H9 (cell line): ENCODE measurements around the gene SPAG6. TPM values are rescaled to one million over a fixed set of nuclear protein-coding genes. Genes with fewer than 3 reads are reported as not detected.
A peak's percentile ranks its signal among the peaks of the same experiment; 100 is the strongest.

Experiments
- DNase-seq: peaks from one replicate; pipeline ENCODE4 v3.0.0-alpha.2; 2017
- H2AFZ ChIP-seq: one replicate; pipeline ENCODE4 v1.6.1; 2013; ENCODE audit warnings: mild to moderate bottlenecking, low read length, control low read depth, moderate library complexity
- H2AK5ac ChIP-seq: 2 replicates; pipeline ENCODE4 v1.6.1; 2013; ENCODE audit warnings: low read length, control low read depth, mixed read lengths; ENCODE audit not compliant: insufficient read length
- H2BK120ac ChIP-seq: one replicate; pipeline ENCODE4 v1.6.1; 2013; ENCODE audit warnings: low read depth, mild to moderate bottlenecking, low read length, control low read depth, inconsistent platforms; ENCODE audit not compliant: poor library complexity, severe bottlenecking
- H2BK12ac ChIP-seq: 2 replicates; pipeline ENCODE4 v1.6.1; 2013; ENCODE audit warnings: low read length, control low read depth, mixed read lengths, low read depth; ENCODE audit not compliant: insufficient read length
- H2BK15ac ChIP-seq: 2 replicates; pipeline ENCODE4 v1.6.1; 2013; ENCODE audit warnings: low read depth, low read length, control low read depth
- H2BK20ac ChIP-seq: one replicate; pipeline ENCODE4 v1.6.1; 2013; ENCODE audit warnings: low read depth, mild to moderate bottlenecking, low read length, control low read depth, inconsistent platforms; ENCODE audit not compliant: poor library complexity, severe bottlenecking
- H2BK5ac ChIP-seq: 2 replicates; pipeline ENCODE4 v1.6.1; 2013; ENCODE audit warnings: low read length, control low read depth, mixed read lengths; ENCODE audit not compliant: insufficient read length
- H3K14ac ChIP-seq: 2 replicates; pipeline ENCODE4 v1.6.1; 2013; ENCODE audit warnings: low read length, control low read depth; ENCODE audit not compliant: insufficient read depth
- H3K18ac ChIP-seq: 2 replicates; pipeline ENCODE4 v1.6.1; 2013; ENCODE audit warnings: low read depth, mild to moderate bottlenecking, mixed read lengths, low read length, control low read depth; ENCODE audit not compliant: insufficient read length
- H3K23ac ChIP-seq: 2 replicates; pipeline ENCODE4 v1.6.1; 2013; ENCODE audit warnings: low read length, control low read depth, mixed read lengths, low read depth; ENCODE audit not compliant: insufficient read length
- H3K23me2 ChIP-seq: 2 replicates; pipeline ENCODE4 v1.6.1; 2013; ENCODE audit warnings: low read depth, mild to moderate bottlenecking, mixed read lengths, low read length, control low read depth; ENCODE audit not compliant: insufficient read length, poor library complexity, severe bottlenecking
- H3K27ac ChIP-seq: 2 replicates; pipeline ENCODE4 v1.5.1; 2013; ENCODE audit warnings: low read length, control low read depth, mixed read lengths, low read depth; ENCODE audit not compliant: insufficient read length
- H3K27me3 ChIP-seq: 2 replicates; pipeline ENCODE4 v1.6.1; 2013; ENCODE audit warnings: low read length, control low read depth, inconsistent platforms; ENCODE audit not compliant: insufficient read depth
- H3K4ac ChIP-seq: 2 replicates; pipeline ENCODE4 v1.6.1; 2013; ENCODE audit warnings: low read depth, mild to moderate bottlenecking, control low read depth, inconsistent platforms, low read length, moderate library complexity
- H3K4me1 ChIP-seq: 2 replicates; pipeline ENCODE4 v1.6.1; 2013; ENCODE audit warnings: low read length, control low read depth, inconsistent platforms; ENCODE audit not compliant: insufficient read depth
- H3K4me2 ChIP-seq: 2 replicates; pipeline ENCODE4 v1.6.1; 2013; ENCODE audit warnings: low read length, control low read depth, mixed read lengths; ENCODE audit not compliant: insufficient read length, insufficient read depth
- H3K56ac ChIP-seq: 2 replicates; pipeline ENCODE4 v1.6.1; 2013; ENCODE audit warnings: low read depth, mild to moderate bottlenecking, mixed read lengths, low read length, control low read depth; ENCODE audit not compliant: insufficient read length
- H3K79me1 ChIP-seq: 2 replicates; pipeline ENCODE4 v1.6.1; 2013; ENCODE audit warnings: low read depth, mild to moderate bottlenecking, moderate library complexity, low read length, control low read depth, inconsistent platforms; ENCODE audit not compliant: insufficient read depth, poor library complexity, severe bottlenecking
- H3K79me2 ChIP-seq: 2 replicates; pipeline ENCODE4 v1.6.1; 2013; ENCODE audit warnings: low read length, control low read depth, inconsistent platforms; ENCODE audit not compliant: insufficient read depth
- H3K9ac ChIP-seq: 2 replicates; pipeline ENCODE4 v1.6.1; 2013; ENCODE audit warnings: low read length, control low read depth, mixed read lengths; ENCODE audit not compliant: insufficient read length; ENCODE audit errors: extremely low read depth
- H3K9me3 ChIP-seq: one replicate; pipeline ENCODE4 v1.6.1; 2013; ENCODE audit warnings: low read depth, low read length, inconsistent platforms; ENCODE audit not compliant: control insufficient read depth
- H3T11ph ChIP-seq: one replicate; pipeline ENCODE4 v1.6.1; 2013; ENCODE audit warnings: mild to moderate bottlenecking, low read length, control low read depth, inconsistent platforms
- H4K20me1 ChIP-seq: one replicate; pipeline ENCODE4 v1.6.1; 2013; ENCODE audit not compliant: control insufficient read depth, insufficient read length, insufficient read depth
- H4K5ac ChIP-seq: 2 replicates; pipeline ENCODE4 v1.6.1; 2013; ENCODE audit warnings: low read depth, mild to moderate bottlenecking, mixed read lengths, low read length, control low read depth; ENCODE audit not compliant: insufficient read length
- H4K8ac ChIP-seq: replicated peaks from 2 replicates; pipeline ENCODE4 v1.6.1; 2013; ENCODE audit warnings: low read length, control low read depth, mixed read lengths, low read depth; ENCODE audit not compliant: insufficient read length
- H4K91ac ChIP-seq: 2 replicates; pipeline ENCODE4 v1.6.1; 2013; ENCODE audit warnings: low read depth, mild to moderate bottlenecking, moderate library complexity, mixed read lengths, low read length, control low read depth; ENCODE audit not compliant: insufficient read length
- H3K27ac Mint-ChIP-seq, 3 experiments: 2 replicates in 2 of 3; 3 replicates in 1 of 3; pipeline ENCODE4 v1.8.0; 2020 to 2021; ENCODE audit warnings: mixed read lengths in 3 of 3, mild to moderate bottlenecking in 1 of 3, moderate library complexity in 1 of 3
- H3K27me3 Mint-ChIP-seq: 2 replicates; pipeline ENCODE4 v1.8.0; 2021; ENCODE audit warnings: low read depth, mild to moderate bottlenecking, moderate library complexity, mixed read lengths
- H3K36me3 Mint-ChIP-seq, 3 experiments: 2 replicates in 2 of 3; 3 replicates in 1 of 3; pipeline ENCODE4 v1.8.0; 2020 to 2021; ENCODE audit warnings: low read depth in 3 of 3, mixed read lengths in 3 of 3; ENCODE audit not compliant: insufficient read depth in 1 of 3
- H3K4me1 Mint-ChIP-seq, 2 experiments: 2 replicates each; pipeline ENCODE4 v1.8.0; 2020; ENCODE audit warnings: mixed read lengths in 2 of 2
- H3K4me3 Mint-ChIP-seq, 2 experiments: 2 replicates in 1 of 2; 3 replicates in 1 of 2; pipeline ENCODE4 v1.8.0; 2020 to 2021; ENCODE audit warnings: mild to moderate bottlenecking in 2 of 2, mixed read lengths in 2 of 2, moderate library complexity in 1 of 2
- H3K9me3 Mint-ChIP-seq, 2 experiments: 2 replicates in 1 of 2; 3 replicates in 1 of 2; pipeline ENCODE4 v1.8.0; 2020; ENCODE audit warnings: mild to moderate bottlenecking in 2 of 2, mixed read lengths in 2 of 2, moderate library complexity in 1 of 2
- WGBS: extraction: QIAGEN DNeasy Blood & Tissue Kit; methylation state at CpG from one replicate; pipeline ENCODE4 v1.1.7; 2013; ENCODE audit warnings: missing lambda C conversion rate, low lambda C conversion rate, mixed read lengths; ENCODE audit not compliant: insufficient read length; ENCODE audit errors: extremely low coverage; 5-methylcytosine and 5-hydroxymethylcytosine counted together
- total RNA-seq: library from RNA; stranded (reverse); gene quantifications from 2 replicates; pipeline ENCODE4 v1.2.1, GENCODE V29; 2021
- TF ChIP-seq, protein P1 (sequence below): fragments of 200-600 bp; sonication (generic); conservative IDR thresholded peaks from 3 replicates; pipeline ENCODE4 v1.8.0; 2021; ENCODE audit warnings: antibody characterized with exemption, mild to moderate bottlenecking

SPAG6 gene
- total RNA-seq, 1 experiment from 2014 or later: 0.24 TPM

DNA sequence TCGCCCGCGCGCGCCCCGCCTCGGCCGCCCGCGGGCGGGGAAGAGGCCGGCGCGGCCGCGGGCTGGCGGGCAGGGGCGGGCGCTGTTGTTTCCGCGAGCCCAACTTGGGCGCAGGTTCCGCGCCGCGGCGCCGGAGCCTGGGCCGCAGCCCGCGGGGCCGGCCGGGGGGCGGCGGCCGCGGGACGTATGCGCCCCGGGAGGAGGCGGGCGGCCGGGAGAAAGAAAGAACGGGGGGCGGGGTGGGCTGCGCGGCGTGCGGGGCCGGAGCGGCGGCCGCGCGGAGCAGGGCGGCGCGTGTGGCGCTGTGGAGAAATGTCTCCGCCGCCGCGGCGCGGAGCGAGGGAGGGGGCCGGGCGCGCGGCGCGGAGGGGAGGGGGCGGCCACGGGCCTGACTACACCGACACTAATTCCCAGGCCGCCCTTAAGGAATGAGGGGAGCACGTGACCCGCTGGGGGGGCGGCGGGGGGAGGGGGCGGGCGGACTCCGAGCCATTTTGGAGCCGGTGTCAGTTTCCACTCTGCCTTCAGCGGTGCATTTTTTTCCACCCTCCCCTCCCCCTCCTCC is 24.6 kb upstream of the SPAG6 start, which contains the start of gene BMI1:
Gene BMI1 (plus strand): TSS at position 509 of the 565 bp plus-strand sequence. CDS start 5,351 bp downstream, outside the sequence.
- Histone ChIP-seq H3K23ac (no peak within 1 kb of the TSS), H3K79me2 (no peaks in the 10 kb centered on the region), H3K79me1 (no peaks in the 10 kb centered on the region), H4K8ac (no peak within 1 kb of the TSS), H2BK120ac (no peak within 1 kb of the TSS), H2BK20ac (no peak within 1 kb of the TSS), H2AK5ac (no peak within 1 kb of the TSS), H2AFZ (no peak within 1 kb of the TSS), H2BK15ac (no peak within 1 kb of the TSS), H3K9ac (no peak within 1 kb of the TSS), H3T11ph (no peak within 1 kb of the TSS), H4K20me1 (no peaks in the 10 kb centered on the region), H4K91ac (no peak within 1 kb of the TSS), H3K4me2 (peak within 1 kb of the TSS; percentile 81), H3K9me3 (no peaks in the 10 kb centered on the region), H3K4me1 (peaks cover 5% of the 10 kb centered on the region; the same call in 1 of the 2 replicates), H2BK12ac (no peak within 1 kb of the TSS), H3K14ac (peak within 1 kb of the TSS; percentile 92; the same call in 1 of the 2 replicates), H3K27ac (no peak within 1 kb of the TSS), H4K5ac (no peak within 1 kb of the TSS), H3K18ac (peak within 1 kb of the TSS; percentile 47), H3K56ac (no peak within 1 kb of the TSS), H3K27me3 (peaks cover 52% of the 10 kb centered on the region), H2BK5ac (no peak within 1 kb of the TSS), H3K4ac (no peak within 1 kb of the TSS), H3K23me2 (peaks cover 12% of the 10 kb centered on the region)
- TF ChIP-seq, protein P1, sequence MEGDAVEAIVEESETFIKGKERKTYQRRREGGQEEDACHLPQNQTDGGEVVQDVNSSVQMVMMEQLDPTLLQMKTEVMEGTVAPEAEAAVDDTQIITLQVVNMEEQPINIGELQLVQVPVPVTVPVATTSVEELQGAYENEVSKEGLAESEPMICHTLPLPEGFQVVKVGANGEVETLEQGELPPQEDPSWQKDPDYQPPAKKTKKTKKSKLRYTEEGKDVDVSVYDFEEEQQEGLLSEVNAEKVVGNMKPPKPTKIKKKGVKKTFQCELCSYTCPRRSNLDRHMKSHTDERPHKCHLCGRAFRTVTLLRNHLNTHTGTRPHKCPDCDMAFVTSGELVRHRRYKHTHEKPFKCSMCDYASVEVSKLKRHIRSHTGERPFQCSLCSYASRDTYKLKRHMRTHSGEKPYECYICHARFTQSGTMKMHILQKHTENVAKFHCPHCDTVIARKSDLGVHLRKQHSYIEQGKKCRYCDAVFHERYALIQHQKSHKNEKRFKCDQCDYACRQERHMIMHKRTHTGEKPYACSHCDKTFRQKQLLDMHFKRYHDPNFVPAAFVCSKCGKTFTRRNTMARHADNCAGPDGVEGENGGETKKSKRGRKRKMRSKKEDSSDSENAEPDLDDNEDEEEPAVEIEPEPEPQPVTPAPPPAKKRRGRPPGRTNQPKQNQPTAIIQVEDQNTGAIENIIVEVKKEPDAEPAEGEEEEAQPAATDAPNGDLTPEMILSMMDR: no peak
- H3K27me3 Mint-ChIP-seq: peaks cover 82% of the 10 kb centered on the region
- peaks cover 0 to 2% (median 1%) of the 10 kb centered on the region in 3 experiments; a peak in 3 of 7 replicates for H3K36me3 Mint-ChIP-seq
- peak; percentile 85 for DNase-seq
- peaks cover 39 to 58% of the 10 kb centered on the region in 2 experiments for H3K4me1 Mint-ChIP-seq
- peaks cover 4 to 5% of the 10 kb centered on the region in 2 experiments; a peak in 2 of 5 replicates for H3K9me3 Mint-ChIP-seq
- peak within 1 kb of the TSS; percentile 74 to 86 for H3K4me3 Mint-ChIP-seq
- no peak within 1 kb of the TSS for H3K27ac Mint-ChIP-seq
- no CpG with 5 or more reads among the region's 85 CpGs for WGBS
